Body of pancreas (tissue), 4 donors: ENCODE measurements around the gene PPM1H.

ENCODE experiments used
- POLR2A ChIP-seq, 3 donors: fragments of 450-650 bp; IDR thresholded peaks; one replicate each; pipeline ENCODE4 v1.6.1; 2016; ENCODE audit warnings: antibody characterized with exemption in 3 of 3, mild to moderate bottlenecking in 2 of 3
- TF ChIP-seq, protein P1 (sequence below), 7 experiments: fragments of 450-650 bp in 4 of 7; fragments of 200-600 bp in 3 of 7; sonication (generic) in 3 of 7; IDR thresholded peaks; one replicate each; pipeline ENCODE4 v1.5.1; 2016 to 2019; ENCODE audit warnings: antibody characterized with exemption in 7 of 7

- TF ChIP-seq POLR2A (IDR thresholded peaks at IDR 0.05), result no peak
- TF ChIP-seq, protein P1, sequence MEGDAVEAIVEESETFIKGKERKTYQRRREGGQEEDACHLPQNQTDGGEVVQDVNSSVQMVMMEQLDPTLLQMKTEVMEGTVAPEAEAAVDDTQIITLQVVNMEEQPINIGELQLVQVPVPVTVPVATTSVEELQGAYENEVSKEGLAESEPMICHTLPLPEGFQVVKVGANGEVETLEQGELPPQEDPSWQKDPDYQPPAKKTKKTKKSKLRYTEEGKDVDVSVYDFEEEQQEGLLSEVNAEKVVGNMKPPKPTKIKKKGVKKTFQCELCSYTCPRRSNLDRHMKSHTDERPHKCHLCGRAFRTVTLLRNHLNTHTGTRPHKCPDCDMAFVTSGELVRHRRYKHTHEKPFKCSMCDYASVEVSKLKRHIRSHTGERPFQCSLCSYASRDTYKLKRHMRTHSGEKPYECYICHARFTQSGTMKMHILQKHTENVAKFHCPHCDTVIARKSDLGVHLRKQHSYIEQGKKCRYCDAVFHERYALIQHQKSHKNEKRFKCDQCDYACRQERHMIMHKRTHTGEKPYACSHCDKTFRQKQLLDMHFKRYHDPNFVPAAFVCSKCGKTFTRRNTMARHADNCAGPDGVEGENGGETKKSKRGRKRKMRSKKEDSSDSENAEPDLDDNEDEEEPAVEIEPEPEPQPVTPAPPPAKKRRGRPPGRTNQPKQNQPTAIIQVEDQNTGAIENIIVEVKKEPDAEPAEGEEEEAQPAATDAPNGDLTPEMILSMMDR (IDR thresholded peaks at IDR 0.05), result no peak
Measured at GRCh38 chr12:62913380-62913779, 21.6 kb downstream of the PPM1H start.
